Activated CD4-positive, alpha-beta T cell treated with anti-CD3 and anti-CD28 coated beads, Interleukin-2, amount 50 U/mL, for 1 hour (primary cell): ENCODE results near the gene PHLDA3.

Experiments used
- DNase-seq: peaks from one replicate; pipeline ENCODE4 v3.0.0-alpha.2; 2020

The PHLDA3 gene

GRCh38 chr1:201468844-201469644 is at the start of gene PHLDA3:
Gene PHLDA3, minus strand, starts transcription at chr1:201469188. Its CDS starts 402 bp downstream, at chr1:201468786.
- peak; percentile 25 for DNase-seq

- no peak for DNase-seq
These were observed 49.1 kb upstream of the PHLDA3 start for GRCh38 chr1:201518071-201518470.

- DNase-seq, result no peak
These were observed 48.6 kb upstream of the PHLDA3 start for GRCh38 chr1:201517631-201518030.

GRCh38 chr1:201516511-201517127 is 47.6 kb upstream of the PHLDA3 start:
- DNase-seq, result no peak

GRCh38 chr1:201515895-201516294 is 46.9 kb upstream of the PHLDA3 start:
- DNase-seq, result no peak

- no peak for DNase-seq
These were observed 46.2 kb upstream of the PHLDA3 start for GRCh38 chr1:201515062-201515750.

- DNase-seq, result no peak
These were observed 45.5 kb upstream of the PHLDA3 start for GRCh38 chr1:201514466-201514865.

- DNase-seq, result no peak
These were observed 44.7 kb upstream of the PHLDA3 start for GRCh38 chr1:201513498-201514243.

GRCh38 chr1:201511941-201512539 is 43.1 kb upstream of the PHLDA3 start:
- no peak for DNase-seq

GRCh38 chr1:201511396-201511940 is 42.5 kb upstream of the PHLDA3 start:
- DNase-seq, result no peak

- DNase-seq, result no peak
These were observed 41.7 kb upstream of the PHLDA3 start for GRCh38 chr1:201510734-201511133.

- DNase-seq, result no peak
These were observed 40.8 kb upstream of the PHLDA3 start for GRCh38 chr1:201509601-201510374.

- DNase-seq, result no peak
These were observed 39.8 kb upstream of the PHLDA3 start for GRCh38 chr1:201508809-201509208.

- no peak for DNase-seq
These were observed 38.3 kb upstream of the PHLDA3 start for GRCh38 chr1:201507360-201507675.

- peak; percentile 80 for DNase-seq
These were observed 37.8 kb upstream of the PHLDA3 start, which contains the start of gene CSRP1 for GRCh38 chr1:201506557-201507359. Gene CSRP1, minus strand, starts transcription at chr1:201507123. Its CDS starts 10,820 bp downstream, at chr1:201496303.

GRCh38 chr1:201506092-201506491 is 37.1 kb upstream of the PHLDA3 start:
- DNase-seq, result no peak

GRCh38 chr1:201505503-201505890 is 36.5 kb upstream of the PHLDA3 start:
- DNase-seq, result no peak

GRCh38 chr1:201504799-201505502 is 36.0 kb upstream of the PHLDA3 start:
- DNase-seq, result no peak

- no peak for DNase-seq
These were observed 35.2 kb upstream of the PHLDA3 start for GRCh38 chr1:201504179-201504631.
